Neural cell (in vitro differentiated cells): ENCODE data around the gene C1QTNF8. TPM values are rescaled to one million over a fixed set of nuclear protein-coding genes. Genes with fewer than 3 reads are reported as not detected.

Source experiments
- H2AFZ ChIP-seq: fragments of 200-600, 300-800 bp; sonication (generic), shearing (Covaris generic); 2 replicates; pipeline ENCODE4 v1.6.0; 2014; ENCODE audit warnings: low read depth, mild to moderate bottlenecking, antibody characterized with exemption, low read length, moderate library complexity
- H3F3A ChIP-seq: fragments of 200-600 bp; shearing (Covaris generic); 2 replicates; pipeline ENCODE4 v1.6.1; 2016; ENCODE audit warnings: mild to moderate bottlenecking, moderate library complexity, mixed read lengths, antibody characterized with exemption, low read length; ENCODE audit not compliant: insufficient read depth, poor library complexity, severe bottlenecking
- H3K27ac ChIP-seq: fragments of 200-600, 300-800 bp; sonication (generic), shearing (Covaris generic); 2 replicates; pipeline ENCODE4 v1.5.1; 2014; ENCODE audit warnings: mild to moderate bottlenecking, low read length, moderate library complexity
- H3K27me3 ChIP-seq: fragments of 300-800, 200-600 bp; sonication (generic), shearing (Covaris generic); 2 replicates; pipeline ENCODE4 v1.6.0; 2014; ENCODE audit warnings: mild to moderate bottlenecking, low read depth, low read length, moderate library complexity; ENCODE audit not compliant: insufficient read depth
- H3K36me3 ChIP-seq: fragments of 300-800, 200-600 bp; sonication (generic), shearing (Covaris generic); 2 replicates; pipeline ENCODE4 v1.5.1; 2014; ENCODE audit warnings: mild to moderate bottlenecking, antibody characterized with exemption, low read length, moderate library complexity; ENCODE audit not compliant: insufficient read depth
- H3K4me2 ChIP-seq: fragments of 300-800, 200-600 bp; sonication (generic), shearing (Covaris generic); 2 replicates; pipeline ENCODE4 v1.6.0; 2014; ENCODE audit warnings: mild to moderate bottlenecking, low read length
- H3K4me3 ChIP-seq: fragments of 300-800, 200-600 bp; sonication (generic), shearing (Covaris generic); 2 replicates; pipeline ENCODE4 v1.5.1; 2014; ENCODE audit warnings: mild to moderate bottlenecking, low read length, moderate library complexity
- H3K79me2 ChIP-seq: fragments of 200-600 bp; shearing (Covaris generic); replicated peaks from 2 replicates; pipeline ENCODE4 v1.6.0; 2014; ENCODE audit warnings: mild to moderate bottlenecking, low read length, moderate library complexity; ENCODE audit not compliant: insufficient read depth
- H3K9ac ChIP-seq: fragments of 300-800, 200-600 bp; sonication (generic), shearing (Covaris generic); 2 replicates; pipeline ENCODE4 v1.6.1; 2016; ENCODE audit warnings: mild to moderate bottlenecking, low read length, mixed read lengths
- H3K9me2 ChIP-seq: fragments of 200-600 bp; shearing (Covaris generic); 2 replicates; pipeline ENCODE4 v1.6.1; 2016; ENCODE audit warnings: mild to moderate bottlenecking, low read length, mixed read lengths; ENCODE audit not compliant: insufficient read depth
- H3K9me3 ChIP-seq: fragments of 200-600, 300-800 bp; sonication (generic), shearing (Covaris generic); 2 replicates; pipeline ENCODE4 v1.6.1; 2016; ENCODE audit warnings: mild to moderate bottlenecking, mixed run types, low read length, moderate library complexity, mixed read lengths
- H4K20me1 ChIP-seq: fragments of 200-600 bp; shearing (Covaris generic); 2 replicates; pipeline ENCODE4 v1.6.1; 2016; ENCODE audit warnings: mild to moderate bottlenecking, mixed run types; ENCODE audit not compliant: insufficient read depth
- EP300 ChIP-seq: fragments of 450-650 bp; conservative IDR thresholded peaks from 2 replicates; pipeline ENCODE4 v1.6.1; 2014; ENCODE audit warnings: antibody characterized with exemption, mild to moderate bottlenecking, moderate library complexity; ENCODE audit not compliant: poor library complexity, severe bottlenecking
- EZH2 ChIP-seq: fragments of 200-600, 300-800 bp; shearing (Covaris generic), sonication (generic); IDR thresholded peaks from 2 replicates; pipeline ENCODE4 v1.6.1; 2014; ENCODE audit warnings: antibody characterized with exemption, low read length, borderline replicate concordance, mild to moderate bottlenecking; ENCODE audit not compliant: insufficient read depth, poor library complexity, severe bottlenecking
- MXI1 ChIP-seq: fragments of 450-650 bp; conservative IDR thresholded peaks from 2 replicates; pipeline ENCODE4 v1.6.1; 2014; ENCODE audit warnings: antibody characterized with exemption, mild to moderate bottlenecking; ENCODE audit not compliant: poor library complexity, severe bottlenecking
- POLR2AphosphoS5 ChIP-seq: IDR thresholded peaks from 2 replicates; pipeline ENCODE4 v1.6.1; 2012
- RAD21 ChIP-seq: fragments of 450-650 bp; conservative IDR thresholded peaks from 2 replicates; pipeline ENCODE4 v1.6.1; 2014; ENCODE audit warnings: antibody characterized with exemption, mild to moderate bottlenecking, moderate library complexity
- REST ChIP-seq: IDR thresholded peaks from 2 replicates; pipeline ENCODE4 v1.6.1; 2012; ENCODE audit warnings: borderline replicate concordance
- SMC3 ChIP-seq: fragments of 450-650 bp; conservative IDR thresholded peaks from 2 replicates; pipeline ENCODE4 v1.6.1; 2014; ENCODE audit warnings: antibody characterized with exemption, mild to moderate bottlenecking, moderate library complexity; ENCODE audit not compliant: poor library complexity
- TAF1 ChIP-seq: IDR thresholded peaks from 2 replicates; pipeline ENCODE4 v1.6.1; 2012; ENCODE audit warnings: low read depth
- polyA plus RNA-seq: library from polyadenylated mRNA; depleted of rRNA; stranded (reverse); fragments of >200 nt; gene quantifications from 2 replicates; pipeline ENCODE4 v1.2.3, GENCODE V29; 2014
- TF ChIP-seq, protein P1 (sequence below): fragments of 450-650 bp; IDR thresholded peaks from 2 replicates; pipeline ENCODE4 v1.5.1; 2014; ENCODE audit warnings: antibody characterized with exemption, mild to moderate bottlenecking, moderate library complexity; ENCODE audit not compliant: poor library complexity, severe bottlenecking

The C1QTNF8 gene
- polyA plus RNA-seq, 1 donor from 2014 or later, result 0.79 TPM

DNA sequence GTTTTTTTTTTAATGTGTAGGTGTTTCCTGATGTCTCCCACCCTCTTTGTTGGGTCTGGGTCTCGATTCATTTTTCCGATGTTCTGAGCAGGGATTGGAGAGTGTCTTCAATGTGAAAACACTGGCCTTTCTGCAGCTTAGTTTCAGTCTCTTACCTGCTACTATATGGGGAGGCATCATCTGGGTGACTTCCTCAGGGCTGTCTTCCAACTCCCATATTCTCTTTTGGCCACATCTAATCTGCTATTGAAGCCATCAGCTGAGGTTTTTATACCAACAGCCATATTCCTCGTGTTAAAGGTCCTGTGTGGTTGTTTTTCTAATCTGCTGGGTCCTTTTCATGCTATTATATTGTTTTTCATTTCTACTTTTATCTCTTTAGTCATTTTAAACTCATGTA lies 36.7 kb downstream of the C1QTNF8 start:
- Histone ChIP-seq H3K36me3 (no peaks in the 10 kb centered on the region), H3K4me3 (no peak overlapping the region), H3K4me2 (no peak overlapping the region), H3K9me3 (no peaks in the 10 kb centered on the region), H3K27me3 (no peaks in the 10 kb centered on the region), H4K20me1 (no peaks in the 10 kb centered on the region), H3K9ac (no peak overlapping the region), H3K9me2 (no peaks in the 10 kb centered on the region), H3K79me2 (no peaks in the 10 kb centered on the region), H3F3A (no peaks in the 10 kb centered on the region), H2AFZ (no peak overlapping the region), H3K27ac (no peak overlapping the region)
- TF ChIP-seq MXI1 (no peak), TAF1 (no peak), SMC3 (no peak), EP300 (no peak), EZH2 (no peak), POLR2AphosphoS5 (no peak), RAD21 (no peak), REST (no peak)
- TF ChIP-seq, protein P1, sequence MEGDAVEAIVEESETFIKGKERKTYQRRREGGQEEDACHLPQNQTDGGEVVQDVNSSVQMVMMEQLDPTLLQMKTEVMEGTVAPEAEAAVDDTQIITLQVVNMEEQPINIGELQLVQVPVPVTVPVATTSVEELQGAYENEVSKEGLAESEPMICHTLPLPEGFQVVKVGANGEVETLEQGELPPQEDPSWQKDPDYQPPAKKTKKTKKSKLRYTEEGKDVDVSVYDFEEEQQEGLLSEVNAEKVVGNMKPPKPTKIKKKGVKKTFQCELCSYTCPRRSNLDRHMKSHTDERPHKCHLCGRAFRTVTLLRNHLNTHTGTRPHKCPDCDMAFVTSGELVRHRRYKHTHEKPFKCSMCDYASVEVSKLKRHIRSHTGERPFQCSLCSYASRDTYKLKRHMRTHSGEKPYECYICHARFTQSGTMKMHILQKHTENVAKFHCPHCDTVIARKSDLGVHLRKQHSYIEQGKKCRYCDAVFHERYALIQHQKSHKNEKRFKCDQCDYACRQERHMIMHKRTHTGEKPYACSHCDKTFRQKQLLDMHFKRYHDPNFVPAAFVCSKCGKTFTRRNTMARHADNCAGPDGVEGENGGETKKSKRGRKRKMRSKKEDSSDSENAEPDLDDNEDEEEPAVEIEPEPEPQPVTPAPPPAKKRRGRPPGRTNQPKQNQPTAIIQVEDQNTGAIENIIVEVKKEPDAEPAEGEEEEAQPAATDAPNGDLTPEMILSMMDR, result no peak

DNA sequence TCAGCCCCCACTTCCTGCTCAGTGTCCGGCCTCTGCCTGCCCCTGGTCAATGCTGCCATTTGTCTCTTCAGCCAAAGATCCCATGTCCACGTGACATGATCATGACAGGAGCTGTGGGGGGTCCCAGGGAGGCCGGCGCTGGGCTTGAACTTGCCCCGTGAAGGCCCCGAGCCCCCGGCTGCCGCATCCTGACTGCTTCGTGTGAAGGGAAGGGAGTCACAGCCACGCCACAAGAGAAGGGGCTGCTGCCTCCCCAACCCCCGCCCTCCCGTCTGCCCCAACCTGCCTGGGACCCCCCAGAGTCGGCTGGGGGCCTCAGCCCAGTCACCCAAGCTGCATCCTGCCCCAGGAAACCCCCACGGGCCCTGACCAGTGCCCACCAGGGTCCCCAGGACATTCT lies 37.8 kb downstream of the C1QTNF8 start:
- H3K27me3 ChIP-seq, result no peaks in the 10 kb centered on the region

More for the DNA sequence above, 37.8 kb downstream of the C1QTNF8 start:
- H4K20me1 ChIP-seq, result no peaks in the 10 kb centered on the region
- no peaks in the 10 kb centered on the region for H3K9me3 ChIP-seq
- no peak for TF ChIP-seq EP300
- TF ChIP-seq SMC3, result no peak
- TF ChIP-seq RAD21, result no peak
- TF ChIP-seq POLR2AphosphoS5, result no peak
- no peak for TF ChIP-seq MXI1
- TF ChIP-seq REST, result no peak
- TF ChIP-seq, protein P1, result no peak
- no peak for TF ChIP-seq TAF1
- no peak for TF ChIP-seq EZH2
- H3K27ac ChIP-seq, result no peak overlapping the region
- H3K4me2 ChIP-seq, result no peak overlapping the region
- H3K36me3 ChIP-seq, result no peaks in the 10 kb centered on the region
- H3F3A ChIP-seq, result no peaks in the 10 kb centered on the region
- no peaks in the 10 kb centered on the region for H3K79me2 ChIP-seq
- H2AFZ ChIP-seq, result no peak overlapping the region
- H3K4me3 ChIP-seq, result no peak overlapping the region
- no peak overlapping the region for H3K9ac ChIP-seq
- no peaks in the 10 kb centered on the region for H3K9me2 ChIP-seq
